NCI-H2081 treated with DMSO at 0.1 percent for 48 hours (cell line): ENCODE results near the gene MYO5B.
"Not testable (repeated sequence)": the region's sequence is repeated elsewhere in the genome, so short reads cannot be mapped to it uniquely, and the experiment has no call there.

Experiments
- DNase-seq: peaks from one replicate; lab custom pipeline; 2025; lab: John Stamatoyannopoulos, UW

The MYO5B gene

GRCh38 chr18:49853436-49853835 lies 341.5 kb downstream of the MYO5B start:
- DNase-seq = no peak

GRCh38 chr18:49853011-49853410 lies 341.9 kb downstream of the MYO5B start:
- DNase-seq = no peak

GRCh38 chr18:49851624-49852023 lies 343.3 kb downstream of the MYO5B start:
- no peak for DNase-seq

- DNase-seq = no peak
Measured at GRCh38 chr18:49850636-49851035, 344.3 kb downstream of the MYO5B start.

GRCh38 chr18:49849331-49850217 lies 345.4 kb downstream of the MYO5B start:
- DNase-seq = no peak

- no peak for DNase-seq
Measured at GRCh38 chr18:49848115-49848514, 346.8 kb downstream of the MYO5B start.

GRCh38 chr18:49847524-49847923 lies 347.4 kb downstream of the MYO5B start:
- no peak for DNase-seq

- no peak for DNase-seq
Measured at GRCh38 chr18:49846718-49847470, 348.1 kb downstream of the MYO5B start.

- DNase-seq = no peak
Measured at GRCh38 chr18:49846361-49846662, 348.6 kb downstream of the MYO5B start.

- no peak for DNase-seq
Measured at GRCh38 chr18:49845629-49846360, 349.2 kb downstream of the MYO5B start.

- no peak for DNase-seq
Measured at GRCh38 chr18:49844903-49845302, 350.0 kb downstream of the MYO5B start.

- DNase-seq = no peak
Measured at GRCh38 chr18:49843778-49844625, 350.9 kb downstream of the MYO5B start.

- DNase-seq = no peak
Measured at GRCh38 chr18:49843131-49843530, 351.8 kb downstream of the MYO5B start.

GRCh38 chr18:49842656-49843055 lies 352.3 kb downstream of the MYO5B start:
- no peak for DNase-seq

- no peak for DNase-seq
Measured at GRCh38 chr18:49841236-49842217, 353.4 kb downstream of the MYO5B start.

- no peak for DNase-seq
Measured at GRCh38 chr18:49839012-49839411, 355.9 kb downstream of the MYO5B start.

GRCh38 chr18:49838381-49838780 lies 356.6 kb downstream of the MYO5B start:
- no peak for DNase-seq

GRCh38 chr18:49837889-49838288 lies 357.1 kb downstream of the MYO5B start:
- no peak for DNase-seq

GRCh38 chr18:49837316-49837835 lies 357.6 kb downstream of the MYO5B start:
- DNase-seq = not testable (repeated sequence)

- no peak for DNase-seq
Measured at GRCh38 chr18:49835405-49835804, 359.5 kb downstream of the MYO5B start.
